Tibial artery (tissue), 4 donors: ENCODE results near the gene FYB1.
A peak's percentile ranks its signal among the peaks of the same experiment; 100 is the strongest.

Experiments
- DNase-seq, 2 donors: peaks; one replicate each; pipeline ENCODE4 v3.0.0-alpha.2; 2019
- H3K27ac ChIP-seq, 2 donors: fragments of 200-600 bp; sonication (generic) in 1 of 2; 1 replicate in 1 of 2; 2 replicates in 1 of 2; pipeline ENCODE4 v1.5.1; 2018 to 2019; ENCODE audit warnings: mild to moderate bottlenecking in 1 of 2
- H3K27me3 ChIP-seq, 2 donors: fragments of 200-600 bp; sonication (generic) in 1 of 2; one replicate each; pipeline versions ENCODE4 v1.5.1 to v1.6.0; 2016 to 2019
- H3K36me3 ChIP-seq, 3 donors: fragments of 200-600 bp; sonication (generic) in 2 of 3; one replicate each; pipeline ENCODE4 v1.5.1; 2016 to 2019; ENCODE audit warnings: mild to moderate bottlenecking in 2 of 3
- H3K4me1 ChIP-seq, 4 donors: fragments of 200-600 bp; sonication (generic) in 2 of 4; 1 replicate in 3 of 4; 2 replicates in 1 of 4; pipeline ENCODE4 v1.5.1; 2016 to 2019
- H3K4me3 ChIP-seq, 2 donors: fragments of 200-600 bp; sonication (generic) in 1 of 2; 1 replicate in 1 of 2; 2 replicates in 1 of 2; pipeline ENCODE4 v1.5.1; 2018 to 2019; ENCODE audit warnings: mild to moderate bottlenecking in 2 of 2
- H3K9me3 ChIP-seq, 3 donors: fragments of 200-600 bp; sonication (generic) in 1 of 3; one replicate each; pipeline ENCODE4 v1.5.1; 2016 to 2019
- intact Hi-C: fragments of 100-400 bp; cut with DNase I; formaldehyde crosslinking; loops from one replicate; pipeline ENCODE4 v1.15.0; 2023; ENCODE audit warnings: low total_unique reads
- TF ChIP-seq, protein P1 (sequence below), 2 experiments: fragments of 200-600 bp in 1 of 2; fragments of 450-650 bp in 1 of 2; IDR thresholded peaks; one replicate each; pipeline ENCODE4 v1.5.1; 2017 to 2019; ENCODE audit warnings: antibody characterized with exemption in 2 of 2, mild to moderate bottlenecking in 1 of 2, moderate library complexity in 1 of 2

The FYB1 gene, protein sequence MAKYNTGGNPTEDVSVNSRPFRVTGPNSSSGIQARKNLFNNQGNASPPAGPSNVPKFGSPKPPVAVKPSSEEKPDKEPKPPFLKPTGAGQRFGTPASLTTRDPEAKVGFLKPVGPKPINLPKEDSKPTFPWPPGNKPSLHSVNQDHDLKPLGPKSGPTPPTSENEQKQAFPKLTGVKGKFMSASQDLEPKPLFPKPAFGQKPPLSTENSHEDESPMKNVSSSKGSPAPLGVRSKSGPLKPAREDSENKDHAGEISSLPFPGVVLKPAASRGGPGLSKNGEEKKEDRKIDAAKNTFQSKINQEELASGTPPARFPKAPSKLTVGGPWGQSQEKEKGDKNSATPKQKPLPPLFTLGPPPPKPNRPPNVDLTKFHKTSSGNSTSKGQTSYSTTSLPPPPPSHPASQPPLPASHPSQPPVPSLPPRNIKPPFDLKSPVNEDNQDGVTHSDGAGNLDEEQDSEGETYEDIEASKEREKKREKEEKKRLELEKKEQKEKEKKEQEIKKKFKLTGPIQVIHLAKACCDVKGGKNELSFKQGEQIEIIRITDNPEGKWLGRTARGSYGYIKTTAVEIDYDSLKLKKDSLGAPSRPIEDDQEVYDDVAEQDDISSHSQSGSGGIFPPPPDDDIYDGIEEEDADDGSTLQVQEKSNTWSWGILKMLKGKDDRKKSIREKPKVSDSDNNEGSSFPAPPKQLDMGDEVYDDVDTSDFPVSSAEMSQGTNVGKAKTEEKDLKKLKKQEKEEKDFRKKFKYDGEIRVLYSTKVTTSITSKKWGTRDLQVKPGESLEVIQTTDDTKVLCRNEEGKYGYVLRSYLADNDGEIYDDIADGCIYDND

DNA sequence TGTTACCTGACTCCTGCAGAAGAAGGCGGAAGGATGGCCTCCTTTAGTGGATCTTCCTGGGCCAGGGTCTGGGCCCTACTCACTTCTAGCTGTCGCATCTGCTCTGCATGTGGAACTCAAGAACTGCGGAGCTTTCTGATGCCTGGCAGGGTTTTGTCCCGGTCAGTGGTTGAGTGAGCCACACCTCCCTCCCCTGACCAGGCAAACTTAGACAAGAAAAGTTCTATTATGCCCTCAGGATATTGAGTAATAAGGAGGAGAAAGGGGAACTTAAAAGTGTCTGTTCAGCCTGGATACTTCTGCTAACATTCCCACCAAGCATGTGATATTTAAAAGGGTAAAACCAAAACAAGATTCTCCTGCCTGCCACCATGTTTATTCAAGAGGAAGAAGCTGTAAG lies at the start of gene FYB1:
FYB1 (minus strand) TSS at position 127 of the 400 bp plus-strand sequence. CDS start 16,603 bp downstream, outside the sequence.
- H3K9me3 ChIP-seq = no peaks in the 10 kb centered on the region
- TF ChIP-seq, protein P1, sequence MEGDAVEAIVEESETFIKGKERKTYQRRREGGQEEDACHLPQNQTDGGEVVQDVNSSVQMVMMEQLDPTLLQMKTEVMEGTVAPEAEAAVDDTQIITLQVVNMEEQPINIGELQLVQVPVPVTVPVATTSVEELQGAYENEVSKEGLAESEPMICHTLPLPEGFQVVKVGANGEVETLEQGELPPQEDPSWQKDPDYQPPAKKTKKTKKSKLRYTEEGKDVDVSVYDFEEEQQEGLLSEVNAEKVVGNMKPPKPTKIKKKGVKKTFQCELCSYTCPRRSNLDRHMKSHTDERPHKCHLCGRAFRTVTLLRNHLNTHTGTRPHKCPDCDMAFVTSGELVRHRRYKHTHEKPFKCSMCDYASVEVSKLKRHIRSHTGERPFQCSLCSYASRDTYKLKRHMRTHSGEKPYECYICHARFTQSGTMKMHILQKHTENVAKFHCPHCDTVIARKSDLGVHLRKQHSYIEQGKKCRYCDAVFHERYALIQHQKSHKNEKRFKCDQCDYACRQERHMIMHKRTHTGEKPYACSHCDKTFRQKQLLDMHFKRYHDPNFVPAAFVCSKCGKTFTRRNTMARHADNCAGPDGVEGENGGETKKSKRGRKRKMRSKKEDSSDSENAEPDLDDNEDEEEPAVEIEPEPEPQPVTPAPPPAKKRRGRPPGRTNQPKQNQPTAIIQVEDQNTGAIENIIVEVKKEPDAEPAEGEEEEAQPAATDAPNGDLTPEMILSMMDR (IDR thresholded peaks at IDR 0.05) = no peak
- no peaks in the 10 kb centered on the region for H3K27me3 ChIP-seq
- no peak within 1 kb of the TSS for H3K27ac ChIP-seq
- H3K4me3 ChIP-seq = peak within 1 kb of the TSS; percentile 0 to 24
- H3K4me1 ChIP-seq = no peaks in the 10 kb centered on the region
- DNase-seq = peak; percentile 67 to 76
- intact Hi-C loops = loop anchor here (5.0 kb wide), 1 partner anchor 353 kb away; no protein-coding TSS in a partner anchor
- no peaks in the 10 kb centered on the region for H3K36me3 ChIP-seq

DNA sequence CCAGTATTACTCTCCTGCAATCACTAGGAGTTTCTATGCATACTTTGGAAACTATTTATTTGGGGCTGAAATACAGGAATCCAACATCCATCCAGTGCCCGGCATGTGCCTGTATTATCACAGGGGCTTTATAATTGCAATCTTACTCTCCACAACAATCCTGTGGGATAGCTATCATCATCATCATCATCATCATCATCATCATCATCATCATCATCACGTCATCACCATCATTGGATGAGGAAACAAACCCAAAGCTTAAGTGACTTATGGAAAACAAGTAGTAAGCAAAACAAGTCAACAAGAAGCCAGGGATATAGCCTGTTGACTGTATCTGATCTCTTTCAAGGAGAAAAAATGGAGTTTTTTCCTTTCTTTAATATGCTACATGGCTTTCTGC lies 47.8 kb upstream of the FYB1 start:
- Histone ChIP-seq H3K4me3 (no peak overlapping the region), H3K36me3 (no peaks in the 10 kb centered on the region), H3K27me3 (no peaks in the 10 kb centered on the region), H3K9me3 (no peaks in the 10 kb centered on the region), H3K4me1 (no peaks in the 10 kb centered on the region), H3K27ac (no peak overlapping the region)
- intact Hi-C loops = no loop called here
- no peak for DNase-seq
- TF ChIP-seq, protein P1 (IDR thresholded peaks at IDR 0.05) = no peak

DNA sequence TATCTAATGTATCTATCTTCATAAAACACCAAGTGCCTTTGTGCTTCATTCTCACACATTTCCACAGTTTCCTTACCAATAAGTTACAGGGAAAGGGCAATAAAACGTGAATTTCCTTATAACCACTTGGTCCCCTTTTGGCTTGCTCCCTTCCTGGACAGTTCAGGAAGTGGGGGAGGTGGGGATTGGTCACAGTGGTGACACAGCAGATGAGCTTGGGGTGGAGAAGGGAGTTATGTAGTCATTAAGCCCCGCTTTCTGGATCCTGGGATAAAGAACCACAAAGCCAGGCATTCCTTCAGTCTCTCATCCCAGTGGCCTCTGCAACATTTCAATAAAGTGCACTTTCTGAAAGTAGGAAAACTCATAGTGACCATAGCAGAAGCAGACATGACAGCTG lies 47.1 kb upstream of the FYB1 start:
- Histone ChIP-seq H3K27me3 (no peaks in the 10 kb centered on the region), H3K4me3 (no peak overlapping the region), H3K36me3 (no peaks in the 10 kb centered on the region), H3K9me3 (no peaks in the 10 kb centered on the region), H3K27ac (no peak overlapping the region), H3K4me1 (no peaks in the 10 kb centered on the region)
- intact Hi-C loops = no loop called here
- no peak for DNase-seq
- TF ChIP-seq, protein P1 (IDR thresholded peaks at IDR 0.05) = no peak

DNA sequence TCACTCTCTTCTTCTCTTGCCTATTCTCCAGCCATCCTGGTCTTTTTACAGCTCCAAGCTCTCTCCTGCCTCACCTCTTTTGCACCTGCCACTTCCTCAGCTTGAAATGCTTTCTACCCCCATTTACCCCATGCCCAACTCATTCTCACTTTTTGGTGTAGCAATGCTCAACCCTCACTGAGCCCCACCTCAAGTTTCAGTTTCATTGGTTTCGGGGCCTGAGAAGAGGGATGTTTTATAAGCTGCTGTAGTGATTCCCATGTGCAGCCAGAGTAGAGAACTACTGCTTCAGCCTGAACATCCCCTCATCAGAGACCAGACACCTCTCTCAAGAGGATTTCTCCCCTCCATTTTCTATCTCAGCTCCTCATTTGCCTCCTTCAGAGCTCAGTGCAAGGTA lies 45.2 kb upstream of the FYB1 start:
- Histone ChIP-seq H3K36me3 (no peaks in the 10 kb centered on the region), H3K4me3 (no peak overlapping the region), H3K27me3 (no peaks in the 10 kb centered on the region), H3K4me1 (no peaks in the 10 kb centered on the region), H3K9me3 (no peaks in the 10 kb centered on the region), H3K27ac (no peak overlapping the region)
- no peak for DNase-seq
- TF ChIP-seq, protein P1 (IDR thresholded peaks at IDR 0.05) = no peak
- intact Hi-C loops = no loop called here

DNA sequence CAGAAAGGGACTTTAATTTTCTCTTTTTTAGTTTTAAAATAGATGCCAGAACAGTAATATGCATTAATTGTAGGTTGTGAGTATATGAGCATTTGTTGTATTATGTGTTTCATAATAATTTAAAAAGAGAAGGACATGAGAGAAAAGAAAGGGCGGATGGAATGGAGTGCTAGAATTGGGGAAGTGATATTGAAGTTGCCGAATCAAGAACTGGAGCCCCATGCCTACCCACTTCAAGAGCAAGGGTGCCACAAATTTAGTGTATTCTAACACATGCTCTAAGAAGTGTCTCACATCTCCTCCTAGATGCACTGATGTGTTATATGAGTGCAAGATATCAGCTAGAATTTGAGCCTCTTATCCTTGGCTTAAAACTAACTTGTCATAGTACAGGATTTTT lies 43.6 kb upstream of the FYB1 start:
- Histone ChIP-seq H3K36me3 (no peaks in the 10 kb centered on the region), H3K27ac (no peak overlapping the region), H3K4me1 (no peaks in the 10 kb centered on the region), H3K9me3 (no peaks in the 10 kb centered on the region), H3K27me3 (no peaks in the 10 kb centered on the region), H3K4me3 (no peak overlapping the region)
- intact Hi-C loops = no loop called here
- DNase-seq = no peak
- TF ChIP-seq, protein P1 (IDR thresholded peaks at IDR 0.05) = no peak
